NCI-H2196 (cell line): Measurements from ENCODE around the gene DTL.
A peak's percentile ranks its signal among the peaks of the same experiment; 100 is the strongest.

Experiments
- DNase-seq: peaks from one replicate; lab custom pipeline; 2025; ENCODE audit not compliant: unreplicated experiment; lab: John Stamatoyannopoulos, UW

Gene DTL

GRCh38 chr1:212124690-212125582 is 89.4 kb downstream of the DTL start:
- DNase-seq: no peak

GRCh38 chr1:212125654-212126053 is 90.1 kb downstream of the DTL start:
- DNase-seq: no peak

GRCh38 chr1:212127221-212127620 is 91.7 kb downstream of the DTL start:
- DNase-seq: no peak

GRCh38 chr1:212129781-212130180 is 94.2 kb downstream of the DTL start:
- DNase-seq: no peak

- no peak for DNase-seq
These were observed 96.5 kb downstream of the DTL start for GRCh38 chr1:212132025-212132424.

GRCh38 chr1:212133319-212133718 is 97.8 kb downstream of the DTL start:
- DNase-seq: no peak

GRCh38 chr1:212135166-212135565 is 99.6 kb downstream of the DTL start:
- no peak for DNase-seq

GRCh38 chr1:212137854-212138253 is 102.3 kb downstream of the DTL start:
- no peak for DNase-seq

GRCh38 chr1:212138457-212138856 is 102.9 kb downstream of the DTL start:
- DNase-seq: no peak

- DNase-seq: no peak
These were observed 104.1 kb downstream of the DTL start for GRCh38 chr1:212139526-212140135.

- no peak for DNase-seq
These were observed 105.9 kb downstream of the DTL start for GRCh38 chr1:212141404-212141803.

GRCh38 chr1:212142883-212143530 is 107.5 kb downstream of the DTL start:
- DNase-seq: no peak

GRCh38 chr1:212147581-212148033 is 112.1 kb downstream of the DTL start:
- DNase-seq: peak; percentile 43

- DNase-seq: no peak
These were observed 114.0 kb downstream of the DTL start for GRCh38 chr1:212149566-212149965.

GRCh38 chr1:212152308-212152693 is 116.8 kb downstream of the DTL start:
- DNase-seq: no peak

- no peak for DNase-seq
These were observed 117.3 kb downstream of the DTL start for GRCh38 chr1:212152869-212153268.

- DNase-seq: no peak
These were observed 118.1 kb downstream of the DTL start for GRCh38 chr1:212153635-212154034.
